HepG2 (cell line): ENCODE data around the gene UBE2D3. TPM values are rescaled to one million over a fixed set of nuclear protein-coding genes. Genes with fewer than 3 reads are reported as not detected.

Source experiments
- ATAC-seq: fragments of 200-7000 bp; cut with Tn5 transposase; 3 replicates; pipeline ENCODE4 v1.9.1; 2020; ENCODE audit warnings: mild to moderate bottlenecking, moderate library complexity
- BruUV-seq: library from RNA; stranded (reverse); fragments of 400-500 nt; replicated peaks from 2 replicates; lab custom pipeline; 2021; lab: Mats Ljungman, UMichigan
- CTCF ChIA-PET: fragments of 300-600 bp; formaldehyde crosslinking; extraction: SDS; loops from one replicate; lab custom pipeline; 2021; ENCODE audit warnings: low total read pairs, inconsistent platforms, low intra/inter-chr PET ratio; lab: Yijun Ruan, JAX
- POLR2A ChIA-PET: fragments of 350-600 bp; sonication (Branson Sonifier 250); formaldehyde crosslinking; loops from one replicate; lab custom pipeline; 2020; ENCODE audit warnings: antibody characterized with exemption, inconsistent platforms; lab: Yijun Ruan, JAX
- DNase-seq: peaks from one replicate; pipeline ENCODE4 v3.0.0-alpha.2; 2015; ENCODE audit warnings: low spot score
- FAIRE-seq: peaks from 3 replicates; lab custom pipeline; 2011; peaks lifted over from hg19 to GRCh38; lab: Jason Lieb, UNC
- H2AFZ ChIP-seq: one replicate; pipeline ENCODE4 v1.6.1; 2011; ENCODE audit warnings: low read length, inconsistent platforms
- H3K27ac ChIP-seq: fragments of 300-600 bp; 3 replicates; pipeline ENCODE4 v1.8.0; 2011; ENCODE audit warnings: mixed run types, mild to moderate bottlenecking, mixed read lengths, low read length, inconsistent platforms; ENCODE audit not compliant: insufficient read depth; ENCODE audit errors: extremely low read length
- H3K27me3 ChIP-seq, 2 experiments: fragments of 200-600 bp in 1 of 2; 2 replicates in 1 of 2; 3 replicates in 1 of 2; pipeline versions ENCODE4 v1.6.0 to v1.8.0; 2011; ENCODE audit warnings: low read length in 2 of 2, mild to moderate bottlenecking in 2 of 2, moderate library complexity in 2 of 2, inconsistent platforms in 1 of 2; ENCODE audit not compliant: insufficient read depth in 2 of 2, control insufficient read depth in 1 of 2
- H3K36me3 ChIP-seq, 2 experiments: fragments of 200-600 bp in 1 of 2; replicated peaks in 1 of 2; 2 replicates in 1 of 2; 3 replicates in 1 of 2; pipeline versions ENCODE4 v1.5.1 to v1.8.0; 2011; ENCODE audit warnings: low read length in 2 of 2, inconsistent platforms in 1 of 2; ENCODE audit not compliant: insufficient read depth in 2 of 2, control insufficient read depth in 1 of 2
- H3K4me1 ChIP-seq: 2 replicates; pipeline ENCODE4 v1.5.1; 2012; ENCODE audit warnings: low read length, inconsistent platforms; ENCODE audit not compliant: insufficient read depth
- H3K4me2 ChIP-seq: 2 replicates; pipeline ENCODE4 v1.6.0; 2011; ENCODE audit warnings: low read depth, low read length, inconsistent platforms
- H3K4me3 ChIP-seq, 3 experiments: fragments of 200-600 bp in 1 of 3; sonication (generic), shearing (Covaris generic) in 1 of 3; replicated peaks in 1 of 3; 2 replicates each; pipeline ENCODE4 v1.5.1; 2011 to 2016; ENCODE audit warnings: low read length in 3 of 3, inconsistent platforms in 2 of 3, low read depth in 2 of 3, mild to moderate bottlenecking in 2 of 3, control low read depth in 1 of 3, mixed read lengths in 1 of 3; ENCODE audit not compliant: insufficient read depth in 1 of 3
- H3K79me2 ChIP-seq: one replicate; pipeline ENCODE4 v1.6.1; 2011; ENCODE audit warnings: low read length, inconsistent platforms; ENCODE audit not compliant: insufficient read depth
- H3K9ac ChIP-seq: 2 replicates; pipeline ENCODE4 v1.6.0; 2011; ENCODE audit warnings: mild to moderate bottlenecking, low read depth, low read length, inconsistent platforms; ENCODE audit not compliant: insufficient read depth
- H3K9me3 ChIP-seq: 2 replicates; pipeline ENCODE4 v1.5.1; 2012; ENCODE audit warnings: mild to moderate bottlenecking, low read length
- H4K20me1 ChIP-seq: 2 replicates; pipeline ENCODE4 v1.6.0; 2011; ENCODE audit warnings: inconsistent platforms, mild to moderate bottlenecking, low read length, moderate library complexity; ENCODE audit not compliant: insufficient read depth
- AFF4 ChIP-seq: sonication (generic); formaldehyde crosslinking; IDR thresholded peaks from 2 replicates; pipeline ENCODE4 v1.4.0; 2020; ENCODE audit warnings: missing genetic modification reagents
- AHR ChIP-seq: IDR thresholded peaks from 2 replicates; pipeline ENCODE4 v1.6.1; 2018; ENCODE audit warnings: missing genetic modification reagents, missing compliant biosample characterization
- CHD4 ChIP-seq: fragments of 200-600 bp; sonication (generic); IDR thresholded peaks from 2 replicates; pipeline ENCODE4 v1.7.0; 2017; ENCODE audit warnings: mild to moderate bottlenecking, low read length, borderline replicate concordance
- EEA1 ChIP-seq: sonication (generic); formaldehyde crosslinking; IDR thresholded peaks from 2 replicates; pipeline ENCODE4 v1.5.1; 2020; ENCODE audit warnings: mild to moderate bottlenecking, missing genetic modification reagents, borderline replicate concordance
- GLMP ChIP-seq: sonication (generic); formaldehyde crosslinking; IDR thresholded peaks from 2 replicates; pipeline ENCODE4 v1.9.0; 2021; ENCODE audit warnings: missing genetic modification reagents, mild to moderate bottlenecking, borderline replicate concordance
- ISL2 ChIP-seq: sonication (generic); formaldehyde crosslinking; IDR thresholded peaks from 2 replicates; pipeline ENCODE4 v1.5.0; 2020; ENCODE audit warnings: missing genetic modification reagents
- MAFG ChIP-seq: sonication (generic); formaldehyde crosslinking; IDR thresholded peaks from 2 replicates; pipeline ENCODE4 v1.5.1; 2020; ENCODE audit warnings: mild to moderate bottlenecking, missing genetic modification reagents
- MXD4 ChIP-seq: IDR thresholded peaks from 2 replicates; pipeline ENCODE4 v1.6.1; 2016; ENCODE audit warnings: mild to moderate bottlenecking, missing biosample characterization, missing genetic modification reagents
- NFIC ChIP-seq: IDR thresholded peaks from 2 replicates; pipeline ENCODE4 v1.6.1; 2012; ENCODE audit warnings: mild to moderate bottlenecking, low read length, inconsistent platforms
- SIX1 ChIP-seq: sonication (generic); formaldehyde crosslinking; IDR thresholded peaks from 2 replicates; pipeline ENCODE4 v1.4.0; 2020; ENCODE audit warnings: missing genetic modification reagents, borderline replicate concordance
- SMARCE1 ChIP-seq: fragments of 450-650 bp; IDR thresholded peaks from 2 replicates; pipeline ENCODE4 v1.6.1; 2017; ENCODE audit warnings: borderline replicate concordance
- SPEN ChIP-seq: sonication (generic); formaldehyde crosslinking; IDR thresholded peaks from 2 replicates; pipeline ENCODE4 v1.5.1; 2020; ENCODE audit warnings: low read depth, mild to moderate bottlenecking, missing genetic modification reagents
- THAP11 ChIP-seq: IDR thresholded peaks from 2 replicates; pipeline ENCODE4 v1.6.1; 2016; ENCODE audit warnings: missing biosample characterization, missing genetic modification reagents
- ZNF235 ChIP-seq: sonication (generic); formaldehyde crosslinking; IDR thresholded peaks from 2 replicates; pipeline ENCODE4 v1.8.1; 2023; ENCODE audit warnings: mild to moderate bottlenecking, missing genetic modification reagents, borderline replicate concordance
- ZNF569 ChIP-seq: sonication (generic); formaldehyde crosslinking; IDR thresholded peaks from 2 replicates; pipeline ENCODE4 v1.5.0; 2020; ENCODE audit warnings: mild to moderate bottlenecking, missing genetic modification reagents, moderate library complexity, borderline replicate concordance
- ZNF674 ChIP-seq: sonication (generic); formaldehyde crosslinking; IDR thresholded peaks from 2 replicates; pipeline ENCODE4 v1.5.0; 2020; ENCODE audit warnings: low read depth, mild to moderate bottlenecking, missing genetic modification reagents
- WGBS: methylation state at CpG from one replicate; pipeline ENCODE4 v1.1.6; 2017; ENCODE audit warnings: low lambda C conversion rate; 5-methylcytosine and 5-hydroxymethylcytosine counted together
- in situ Hi-C: cut with HindIII; loops from 2 replicates; pipeline ENCODE4 v1.10.0; 2017; ENCODE audit warnings: low pct_unique_long_range_greater_than_20kb; ENCODE audit not compliant: extremely low pct_ligation_motif_present
- intact Hi-C: fragments of 100-400 bp; cut with micrococcal nuclease; formaldehyde crosslinking; loops from one replicate; pipeline ENCODE4 v1.10.0; 2022; ENCODE audit not compliant: unreplicated experiment
- polyA plus RNA-seq, 8 experiments: library from polyadenylated mRNA; depleted of rRNA in 3 of 8; stranded (reverse) in 7 of 8; unstranded in 1 of 8; fragments of >200 nt; fragmentation: Illumina TruSeq in 4 of 8; extraction: Trizol in 4 of 8; gene quantifications; 2 replicates each; pipeline versions ENCODE4 v1.2.1 to v1.2.3, GENCODE V29; 2011 to 2016; ENCODE audit warnings: low read depth in 4 of 8, missing spikeins in 1 of 8, mixed read lengths in 1 of 8; ENCODE audit not compliant: insufficient read depth in 1 of 8
- total RNA-seq, 5 experiments: library from RNA; depleted of rRNA; stranded (reverse); fragments of >200 nt; fragmentation: Illumina TruSeq; extraction: Trizol; gene quantifications; 2 replicates each; pipeline ENCODE4 v1.2.3, GENCODE V29; 2016; ENCODE audit warnings: low read depth in 1 of 5
- TF ChIP-seq, protein P1 (sequence below): IDR thresholded peaks from 2 replicates; pipeline ENCODE4 v1.6.1; 2012; ENCODE audit warnings: inconsistent platforms
- TF ChIP-seq, protein P2 (sequence below): sonication (generic); formaldehyde crosslinking; IDR thresholded peaks from 2 replicates; pipeline ENCODE4 v1.5.0; 2020; ENCODE audit warnings: mild to moderate bottlenecking, missing genetic modification reagents

Gene UBE2D3
- total and polyA plus RNA-seq, 2 of the 13 experiments (the other 11 are each of a cell fraction or from before 2014, with no cell fraction given), result 224 to 293 TPM

DNA sequence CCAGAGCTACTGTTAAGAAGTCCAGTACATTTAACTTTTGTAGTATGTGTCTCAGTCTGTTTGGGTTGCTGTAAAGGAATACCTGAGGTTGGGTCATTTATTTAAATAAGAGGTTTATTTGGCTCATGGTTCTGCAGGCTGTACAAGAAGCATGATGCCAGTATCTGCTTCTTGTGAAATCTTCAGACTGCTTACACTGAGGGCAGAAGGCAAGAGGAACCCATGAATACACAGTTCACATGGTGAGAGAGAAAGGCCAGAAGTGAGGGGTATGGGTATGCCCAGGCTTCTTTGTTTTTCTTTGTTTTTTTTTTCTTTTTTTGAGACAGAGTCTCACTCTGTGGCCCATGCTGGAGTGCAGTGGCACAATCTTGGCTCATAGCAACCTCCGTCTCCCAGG lies 35.4 kb upstream of the UBE2D3 start:
- ChIA-PET CTCF (no interaction called here), POLR2A (interaction anchor here (1.7 kb wide), 1 partner anchor 35 kb away, joined by 5 read pairs; no protein-coding TSS in a partner anchor)
- Histone ChIP-seq H4K20me1 (no peaks in the 10 kb centered on the region), H3K9me3 (peaks cover 10% of the 10 kb centered on the region; the same call in 1 of the 2 replicates), H3K4me3 (no peak overlapping the region), H3K4me2 (no peak overlapping the region), H2AFZ (no peak overlapping the region), H3K4me1 (peaks cover 27% of the 10 kb centered on the region), H3K9ac (no peak overlapping the region), H3K79me2 (peaks cover 35% of the 10 kb centered on the region), H3K27me3 (no peaks in the 10 kb centered on the region), H3K27ac (no peak overlapping the region), H3K36me3 (no peaks in the 10 kb centered on the region; a peak in 1 of 5 replicates)
- no peak for TF ChIP-seq ZNF235
- TF ChIP-seq SMARCE1, result no peak
- TF ChIP-seq SPEN (CRISPR knock-in tag), result no peak
- no peak for TF ChIP-seq NFIC
- TF ChIP-seq GLMP, result no peak
- TF ChIP-seq EEA1 (CRISPR knock-in tag), result no peak
- no peak for TF ChIP-seq ZNF569
- no peak for TF ChIP-seq ISL2 (CRISPR knock-in tag)
- no peak for TF ChIP-seq AHR (CRISPR knock-in tag)
- TF ChIP-seq, protein P1, sequence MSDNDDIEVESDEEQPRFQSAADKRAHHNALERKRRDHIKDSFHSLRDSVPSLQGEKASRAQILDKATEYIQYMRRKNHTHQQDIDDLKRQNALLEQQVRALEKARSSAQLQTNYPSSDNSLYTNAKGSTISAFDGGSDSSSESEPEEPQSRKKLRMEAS, result no peak
- no peak for TF ChIP-seq AFF4 (CRISPR knock-in tag)
- no peak for TF ChIP-seq SIX1
- TF ChIP-seq ZNF674 (CRISPR knock-in tag), result no peak
- TF ChIP-seq, protein P2, sequence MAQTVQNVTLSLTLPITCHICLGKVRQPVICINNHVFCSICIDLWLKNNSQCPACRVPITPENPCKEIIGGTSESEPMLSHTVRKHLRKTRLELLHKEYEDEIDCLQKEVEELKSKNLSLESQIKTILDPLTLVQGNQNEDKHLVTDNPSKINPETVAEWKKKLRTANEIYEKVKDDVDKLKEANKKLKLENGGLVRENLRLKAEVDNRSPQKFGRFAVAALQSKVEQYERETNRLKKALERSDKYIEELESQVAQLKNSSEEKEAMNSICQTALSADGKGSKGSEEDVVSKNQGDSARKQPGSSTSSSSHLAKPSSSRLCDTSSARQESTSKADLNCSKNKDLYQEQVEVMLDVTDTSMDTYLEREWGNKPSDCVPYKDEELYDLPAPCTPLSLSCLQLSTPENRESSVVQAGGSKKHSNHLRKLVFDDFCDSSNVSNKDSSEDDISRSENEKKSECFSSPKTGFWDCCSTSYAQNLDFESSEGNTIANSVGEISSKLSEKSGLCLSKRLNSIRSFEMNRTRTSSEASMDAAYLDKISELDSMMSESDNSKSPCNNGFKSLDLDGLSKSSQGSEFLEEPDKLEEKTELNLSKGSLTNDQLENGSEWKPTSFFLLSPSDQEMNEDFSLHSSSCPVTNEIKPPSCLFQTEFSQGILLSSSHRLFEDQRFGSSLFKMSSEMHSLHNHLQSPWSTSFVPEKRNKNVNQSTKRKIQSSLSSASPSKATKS, result no peak
- TF ChIP-seq MXD4 (CRISPR knock-in tag), result no peak
- TF ChIP-seq CHD4, result no peak
- no peak for TF ChIP-seq MAFG (CRISPR knock-in tag)
- TF ChIP-seq THAP11 (CRISPR knock-in tag), result no peak
- ATAC-seq (no peak), DNase-seq (no peak), FAIRE-seq (no peak)
- 100% methylated on average over 1 of the region's 1 CpG for WGBS
- no TSS peak for BruUV-seq
- intact Hi-C loops, result no loop called here
- in situ Hi-C loops, result no loop called here
